Measurements from ENCODE around the gene OLFM2.
"Not testable (repeated sequence)": the region's sequence is repeated elsewhere in the genome, so short reads cannot be mapped to it uniquely, and the experiment has no call there.

Gene OLFM2

DNA sequence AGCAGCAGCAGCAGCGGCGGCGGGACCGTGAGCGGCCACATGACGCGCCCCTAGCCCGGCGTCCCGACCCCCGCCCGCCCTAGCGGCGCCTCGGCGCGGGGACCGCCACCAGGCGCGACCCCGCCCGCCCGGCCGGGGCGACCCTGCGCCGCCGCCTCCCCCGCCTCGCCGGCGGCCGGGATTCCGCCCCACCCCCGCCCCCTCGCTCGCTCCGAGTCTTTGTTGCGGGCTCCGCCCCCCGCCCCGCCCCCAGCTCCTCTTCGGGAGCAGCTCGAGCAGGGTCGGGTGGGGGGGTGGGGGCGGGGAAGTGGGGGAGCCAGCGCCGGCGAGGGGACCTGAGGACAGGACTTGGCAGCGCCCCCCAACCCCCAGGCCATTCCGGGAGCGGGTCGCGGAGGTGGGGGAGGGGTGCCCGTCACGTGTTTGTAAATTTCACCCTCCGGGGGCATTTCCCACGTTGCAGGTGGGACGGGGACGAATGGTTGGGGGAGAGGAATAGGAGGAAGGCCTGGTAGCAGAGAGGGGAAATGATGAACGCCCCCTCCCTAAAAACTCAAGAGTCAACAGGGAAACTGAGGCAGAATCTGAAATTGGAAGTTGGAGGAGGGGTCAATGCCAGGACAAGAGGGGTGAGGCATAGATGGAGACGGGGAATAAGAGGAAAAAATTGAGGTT lies at the start of gene OLFM2:
OLFM2 (minus strand) TSS at position 190 of the 675 bp plus-strand sequence; CDS start at position 41, 149 bp downstream.
- no peak for DNase-seq (ENCODE audit: low read depth in 2 of 2)

DNA sequence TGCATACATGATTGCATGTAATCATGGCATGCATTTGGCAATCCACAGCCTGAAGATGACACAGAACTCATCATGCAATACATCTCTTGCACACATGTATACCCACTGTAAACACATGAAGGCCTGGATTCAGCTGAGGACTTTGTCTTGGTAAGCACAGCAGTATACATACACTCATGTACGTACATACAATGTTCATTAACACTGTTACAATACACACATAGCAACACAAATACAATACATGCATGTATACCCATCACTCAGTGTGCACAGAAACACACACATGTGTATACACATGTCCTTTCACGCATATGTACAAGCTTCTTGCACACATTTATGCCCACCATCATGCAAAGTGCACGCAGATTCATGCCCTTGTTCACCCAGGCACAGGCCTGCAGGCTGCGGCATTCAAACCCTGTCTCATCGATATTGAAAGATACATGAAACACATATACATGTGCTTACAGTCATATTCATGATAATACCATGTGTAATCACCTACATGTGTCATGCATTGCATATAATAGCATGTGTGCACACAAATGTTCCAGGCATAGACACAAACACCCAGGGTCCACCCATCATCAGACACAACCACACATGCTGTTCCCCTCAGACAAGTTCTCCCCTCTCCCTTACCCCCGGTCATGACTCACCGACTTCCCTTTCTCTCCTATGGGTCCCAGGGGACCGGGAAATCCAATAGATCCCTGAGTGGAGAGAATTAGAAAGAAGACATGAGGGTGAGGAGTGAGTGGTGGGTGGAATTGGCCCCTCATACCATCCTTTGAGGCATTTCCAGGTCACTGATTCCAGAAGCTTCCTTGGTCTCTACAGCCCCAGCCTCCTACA lies 45.3 kb upstream of the OLFM2 start:
- peak in 1 of 2 experiments; percentile 19 for DNase-seq (ENCODE audit: low read depth in 2 of 2)

GRCh38 chr19:9972103-9972502 lies 35.8 kb upstream of the OLFM2 start:
- DNase-seq (ENCODE audit: low read depth in 2 of 2), result no peak

DNA sequence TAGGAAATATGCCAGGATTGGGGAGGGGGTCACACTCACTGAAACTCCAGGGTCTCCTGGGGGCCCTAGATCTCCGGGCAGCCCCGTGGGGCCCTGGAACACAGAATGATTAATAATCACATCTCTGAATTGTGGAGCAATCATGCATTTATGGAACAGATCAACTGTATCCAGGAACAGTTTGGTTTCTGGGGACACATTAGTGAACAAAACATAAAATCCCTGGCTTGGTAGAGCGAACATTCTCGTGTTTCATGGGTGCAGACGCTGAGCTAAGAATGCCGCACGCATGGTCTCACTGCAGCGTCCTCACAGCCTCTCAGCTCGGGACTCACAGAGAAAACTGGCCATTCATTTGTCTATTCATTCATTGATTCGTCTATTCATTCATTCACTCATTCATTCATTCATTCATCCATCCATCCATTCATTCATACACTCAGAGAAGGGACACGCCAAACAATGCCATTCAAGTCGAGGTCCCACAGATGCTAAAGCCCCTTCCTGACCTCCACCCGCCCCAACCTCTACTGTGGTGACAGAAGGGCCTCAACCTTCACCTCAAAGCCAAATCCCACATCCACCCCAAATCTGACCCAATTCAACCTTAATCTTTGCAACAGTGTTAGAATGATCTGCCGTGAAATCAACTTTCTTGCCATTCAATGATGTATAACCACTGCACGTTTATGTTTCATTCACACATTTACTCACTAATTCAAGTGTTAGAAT lies 35.0 kb upstream of the OLFM2 start:
- DNase-seq (ENCODE audit: low read depth in 2 of 2), result no peak

GRCh38 chr19:9970481-9970880 lies 34.2 kb upstream of the OLFM2 start:
- no peak for DNase-seq (ENCODE audit: low read depth in 2 of 2)

- no peak for DNase-seq (ENCODE audit: low read depth in 2 of 2)
These were observed 33.3 kb upstream of the OLFM2 start for GRCh38 chr19:9969688-9969975.

DNA sequence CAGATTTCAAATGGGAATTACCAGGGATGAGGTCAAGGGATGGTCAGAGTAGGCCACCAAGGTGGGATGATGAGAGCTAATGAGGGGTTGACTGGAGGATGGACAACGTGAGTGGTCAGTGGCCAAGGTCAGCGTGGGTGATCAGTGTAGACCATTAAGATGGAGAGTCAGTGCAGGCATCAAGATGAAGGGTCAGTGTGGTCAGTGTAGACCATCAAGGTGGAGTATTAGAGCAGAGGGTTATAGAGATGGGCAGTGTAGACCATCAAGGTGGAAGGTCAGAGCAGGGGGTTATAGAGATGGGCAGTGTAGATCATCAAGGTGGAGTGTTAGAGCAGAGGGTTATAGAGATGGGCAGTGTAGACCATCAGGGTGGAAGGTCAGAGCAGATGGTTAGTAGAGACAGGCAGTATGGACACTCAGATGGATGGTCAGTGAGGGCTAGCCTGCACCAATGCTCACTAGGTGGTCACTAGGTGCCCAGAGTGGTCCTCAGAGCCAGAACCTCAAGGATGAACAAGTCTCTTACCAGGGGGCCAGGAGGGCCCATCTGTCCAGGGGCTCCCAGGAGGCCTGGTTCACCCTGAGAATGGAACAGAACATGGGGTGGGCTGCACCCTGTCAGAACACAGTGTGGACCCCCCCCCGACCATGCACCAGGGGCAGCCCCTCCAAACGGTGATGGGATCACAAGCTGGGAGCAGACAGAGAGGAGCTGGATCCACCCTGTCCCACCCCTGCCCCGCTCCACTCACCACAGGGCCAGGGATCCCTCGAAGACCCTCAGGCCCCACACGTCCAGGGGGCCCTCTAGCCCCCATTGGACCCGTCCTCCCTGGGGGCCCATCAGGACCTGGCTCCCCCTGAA lies 32.7 kb upstream of the OLFM2 start:
- no peak for DNase-seq (ENCODE audit: low read depth in 2 of 2)

DNA sequence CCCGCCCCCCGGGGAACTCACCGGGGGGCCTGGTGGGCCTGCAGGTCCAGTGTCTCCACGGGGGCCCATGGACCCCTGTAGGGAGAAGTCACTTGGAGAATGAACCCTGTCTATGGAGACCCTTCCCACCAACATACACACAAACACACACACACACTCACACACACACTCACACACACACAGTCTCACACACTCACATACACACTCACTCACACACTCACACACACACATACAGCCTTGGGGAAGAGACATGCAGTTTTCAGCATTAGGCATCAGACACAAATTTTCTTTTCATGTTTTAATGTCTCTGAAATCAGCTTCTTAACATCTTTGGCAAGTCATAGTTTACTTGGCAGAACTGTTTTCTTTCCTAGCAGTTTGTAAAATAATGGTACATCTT lies 31.0 kb upstream of the OLFM2 start:
- no peak for DNase-seq (ENCODE audit: low read depth in 2 of 2)

GRCh38 chr19:9966448-9966847 lies 30.1 kb upstream of the OLFM2 start:
- DNase-seq (ENCODE audit: low read depth in 2 of 2), result no peak

DNA sequence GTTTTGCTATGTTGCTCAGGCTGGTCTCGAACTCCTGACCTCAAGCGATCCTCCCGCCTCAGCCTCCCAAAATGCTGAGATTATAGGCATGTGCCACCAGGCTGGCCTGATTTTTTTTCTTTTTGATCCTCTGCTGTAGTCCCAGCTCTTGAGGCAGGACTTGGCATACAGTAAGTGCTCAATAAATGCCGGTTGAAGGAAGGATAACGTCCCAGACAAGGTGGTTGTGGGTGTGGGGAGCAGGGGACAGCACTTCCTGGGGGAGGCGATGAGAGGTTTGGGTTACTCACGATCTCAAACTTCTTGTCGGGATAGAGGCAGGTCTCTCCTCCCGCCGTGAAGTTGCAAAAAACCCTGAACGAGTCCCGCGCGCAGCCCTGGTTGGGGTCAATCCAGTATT lies 29.7 kb upstream of the OLFM2 start:
- DNase-seq (ENCODE audit: low read depth in 2 of 2), result no peak

GRCh38 chr19:9962623-9963290 lies 26.4 kb upstream of the OLFM2 start:
- DNase-seq (ENCODE audit: low read depth in 2 of 2), result no peak

DNA sequence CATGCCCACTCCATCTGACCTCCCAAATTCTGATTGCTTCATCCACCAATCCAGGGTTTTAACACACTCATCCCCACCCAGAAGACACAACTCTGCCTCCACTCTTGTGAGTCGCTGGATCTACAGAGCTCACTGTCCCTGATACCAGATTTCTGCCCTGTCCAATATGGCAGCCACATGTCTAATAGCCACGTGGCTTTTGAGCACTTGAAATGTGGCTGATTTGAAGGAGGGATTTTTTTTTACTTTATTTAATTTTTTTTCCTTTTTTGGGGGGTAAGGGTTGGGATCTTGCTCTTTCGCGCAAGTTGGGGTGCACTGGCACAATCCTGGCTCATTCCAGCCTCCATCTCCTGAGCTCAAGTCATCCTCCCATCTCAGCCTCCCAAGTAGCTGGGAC lies 24.8 kb upstream of the OLFM2 start:
- no peak for DNase-seq (ENCODE audit: low read depth in 2 of 2)

DNA sequence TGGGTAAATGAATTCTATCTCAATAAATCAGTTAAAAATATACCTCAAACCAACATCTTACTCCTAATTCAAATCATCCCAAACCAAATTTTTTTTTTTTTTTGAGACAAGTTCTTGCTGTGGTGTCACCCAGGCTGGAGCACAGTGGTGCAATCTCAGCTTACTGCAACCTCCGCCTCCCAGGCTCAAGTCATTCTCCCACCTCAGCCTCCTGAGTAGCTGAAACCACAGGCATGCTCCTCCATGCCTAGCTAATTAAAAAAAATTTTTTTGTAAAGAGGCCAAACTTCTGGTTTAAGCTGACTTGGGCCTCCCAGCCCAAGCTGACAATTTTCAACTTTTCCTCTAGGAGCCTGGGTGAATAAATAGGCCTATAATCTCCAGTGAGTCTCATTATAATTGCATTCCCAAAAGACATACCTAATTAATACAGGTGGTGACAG lies 22.1 kb upstream of the OLFM2 start:
- DNase-seq (ENCODE audit: low read depth in 2 of 2), result peak; percentile 92 to 94

DNA sequence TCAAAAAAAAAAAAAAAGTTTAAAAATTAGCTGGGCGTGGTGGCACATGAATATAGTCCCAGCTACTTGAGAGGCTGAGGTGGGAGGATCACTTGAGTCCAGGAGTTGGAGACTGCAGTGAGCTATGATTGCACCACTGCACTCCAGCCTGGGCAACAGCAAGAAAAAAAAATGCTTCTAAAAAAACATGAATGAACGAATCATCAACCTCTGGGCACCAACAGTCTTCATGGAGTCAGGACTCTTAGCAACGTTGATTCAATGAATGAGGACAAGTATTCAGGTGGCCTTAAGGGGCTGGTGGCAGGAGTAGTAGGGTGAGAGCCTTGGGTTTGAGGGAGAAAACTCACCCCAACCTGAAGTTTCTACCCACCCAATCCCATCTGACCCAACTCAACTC lies 20.6 kb upstream of the OLFM2 start:
- no peak for DNase-seq (ENCODE audit: low read depth in 2 of 2)

- DNase-seq (ENCODE audit: low read depth in 2 of 2), result no peak
These were observed 17.7 kb upstream of the OLFM2 start for GRCh38 chr19:9953802-9954542.

- DNase-seq (ENCODE audit: low read depth in 2 of 2), result no peak
These were observed 16.0 kb upstream of the OLFM2 start for GRCh38 chr19:9952276-9952675.

DNA sequence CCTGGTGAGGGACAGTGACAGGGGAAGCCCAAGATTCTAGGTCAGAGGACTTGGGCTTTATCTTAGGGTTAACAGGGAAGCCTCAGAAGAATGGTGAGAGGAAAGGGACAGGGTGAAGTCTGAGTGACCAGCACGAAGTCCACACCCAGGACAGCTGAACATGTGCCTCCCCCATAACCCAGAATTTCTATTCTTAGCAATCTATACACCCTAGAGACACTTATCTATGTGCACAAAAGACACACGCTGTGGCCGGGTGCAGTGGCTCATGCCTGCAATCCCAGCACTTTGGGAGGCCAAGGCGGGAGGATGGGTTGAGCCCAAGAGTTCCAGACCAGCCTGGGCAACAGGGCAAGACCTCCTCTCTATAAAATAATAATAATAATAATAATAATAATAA lies 11.1 kb upstream of the OLFM2 start:
- no peak for DNase-seq (ENCODE audit: low read depth in 2 of 2)

- DNase-seq (ENCODE audit: low read depth in 2 of 2), result not testable (repeated sequence)
These were observed 10.3 kb upstream of the OLFM2 start for GRCh38 chr19:9946528-9947125.

GRCh38 chr19:9945319-9945966 lies 9.1 kb upstream of the OLFM2 start:
- peak; percentile 98 for DNase-seq (ENCODE audit: low read depth in 2 of 2)

All from fibroblast of skin of left biceps (primary cell).